Gastroesophageal sphincter (tissue), 3 donors: ENCODE results near the gene KLHDC8B.

Source experiments
- CTCF ChIP-seq, 4 experiments: fragments of 200-600 bp in 2 of 4; fragments of 450-650 bp in 2 of 4; sonication (generic) in 1 of 4; IDR thresholded peaks; one replicate each; pipeline ENCODE4 v1.5.1; 2017 to 2019; ENCODE audit warnings: antibody characterized with exemption in 4 of 4, mild to moderate bottlenecking in 2 of 4, moderate library complexity in 2 of 4
- EP300 ChIP-seq: sonication (generic); formaldehyde crosslinking; IDR thresholded peaks from one replicate; pipeline ENCODE4 v1.6.1; 2017; ENCODE audit warnings: antibody characterized with exemption, mild to moderate bottlenecking
- POLR2A ChIP-seq, 2 donors: fragments of 450-650 bp; IDR thresholded peaks; one replicate each; pipeline ENCODE4 v1.6.1; 2017; ENCODE audit warnings: antibody characterized with exemption in 2 of 2, mild to moderate bottlenecking in 2 of 2, moderate library complexity in 1 of 2
- POLR2AphosphoS5 ChIP-seq: sonication (generic); formaldehyde crosslinking; IDR thresholded peaks from one replicate; pipeline ENCODE4 v1.6.1; 2017; ENCODE audit warnings: antibody characterized with exemption

GRCh38 chr3:49219132-49219531, 47.7 kb downstream of the KLHDC8B start:
- TF ChIP-seq POLR2A (IDR thresholded peaks at IDR 0.05) (no peak), CTCF (IDR thresholded peaks at IDR 0.05) (no peak), EP300 (no peak), POLR2AphosphoS5 (no peak)
